MG63 (cell line): ENCODE results near the gene ASB1. TPM values are rescaled to one million over a fixed set of nuclear protein-coding genes. Genes with fewer than 3 reads are reported as not detected.
"Not testable (repeated sequence)": the region's sequence is repeated elsewhere in the genome, so short reads cannot be mapped to it uniquely, and the experiment has no call there.

Experiments used
- DNase-seq: peaks from one replicate; pipeline ENCODE4 v3.0.0-alpha.2; 2020
- H3K27me3 ChIP-seq: fragments of 250-450 bp; sonication (Bioruptor Pico); 2 replicates; pipeline ENCODE4 v1.5.1; 2020; ENCODE audit warnings: mild to moderate bottlenecking, moderate library complexity
- H3K36me3 ChIP-seq: fragments of 250-450 bp; sonication (Bioruptor Pico); 2 replicates; pipeline ENCODE4 v1.5.1; 2020; ENCODE audit warnings: mild to moderate bottlenecking, moderate library complexity
- H3K4me3 ChIP-seq: fragments of 250-450 bp; sonication (Bioruptor Pico); 2 replicates; pipeline ENCODE4 v1.5.1; 2020; ENCODE audit warnings: mild to moderate bottlenecking, moderate library complexity
- H3K9me3 ChIP-seq: fragments of 250-450 bp; sonication (Bioruptor Pico); 2 replicates; pipeline ENCODE4 v1.5.1; 2020; ENCODE audit warnings: mild to moderate bottlenecking, moderate library complexity
- total RNA-seq: library from RNA; depleted of rRNA; stranded (reverse); fragments of >200 nt; shearing (Covaris generic); gene quantifications from 2 replicates; pipeline ENCODE4 v1.2.3, GENCODE V29; 2014; ENCODE audit warnings: low replicate concordance

Gene ASB1
- total RNA-seq, 1 experiment from 2014 or later = 36.1 TPM

DNA sequence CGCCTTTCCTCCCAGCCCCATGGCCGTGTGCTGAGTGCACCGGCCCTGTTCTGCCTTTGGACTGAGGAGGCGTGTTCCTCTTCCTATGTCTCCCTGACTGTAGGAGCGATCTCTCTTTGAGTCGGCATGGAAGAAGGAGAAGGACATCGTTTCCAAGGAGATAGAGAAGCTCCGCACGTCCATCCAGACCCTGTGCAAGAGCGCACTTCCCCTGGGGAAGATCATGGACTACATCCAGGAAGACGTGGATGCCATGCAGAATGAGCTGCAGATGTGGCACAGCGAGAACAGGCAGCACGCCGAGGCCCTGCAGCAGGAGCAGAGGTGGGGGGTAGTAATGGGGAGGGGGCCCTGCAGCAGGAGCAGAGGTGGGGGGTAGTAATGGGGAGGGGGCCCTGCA is 29.4 kb upstream of the ASB1 start:
- no peaks in the 10 kb centered on the region for H3K27me3 ChIP-seq
- no peak overlapping the region for H3K4me3 ChIP-seq
- no peaks in the 10 kb centered on the region for H3K9me3 ChIP-seq
- no peak for DNase-seq
- H3K36me3 ChIP-seq = peaks cover 9% of the 10 kb centered on the region; the same call in 1 of the 2 replicates

DNA sequence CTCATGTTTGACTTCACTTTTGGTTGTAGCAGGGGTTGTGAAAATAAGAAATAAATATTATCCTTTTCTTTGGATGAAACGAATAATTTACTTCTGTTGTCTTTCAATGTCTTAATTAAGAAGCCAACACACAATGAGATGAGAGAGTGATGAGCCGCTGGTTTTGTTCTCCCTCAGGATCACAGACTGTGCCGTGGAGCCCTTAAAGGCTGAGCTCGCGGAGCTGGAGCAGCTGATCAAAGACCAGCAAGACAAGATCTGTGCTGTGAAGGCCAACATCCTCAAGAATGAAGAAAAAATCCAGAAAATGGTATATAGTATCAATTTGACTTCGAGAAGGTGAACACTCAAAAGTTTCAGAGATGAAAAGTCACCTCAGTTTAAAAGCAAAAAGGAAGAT is 28.1 kb upstream of the ASB1 start:
- H3K4me3 ChIP-seq = no peak overlapping the region
- no peaks in the 10 kb centered on the region for H3K27me3 ChIP-seq
- no peaks in the 10 kb centered on the region for H3K9me3 ChIP-seq
- H3K36me3 ChIP-seq = peaks cover 9% of the 10 kb centered on the region; the same call in 1 of the 2 replicates
- no peak for DNase-seq

DNA sequence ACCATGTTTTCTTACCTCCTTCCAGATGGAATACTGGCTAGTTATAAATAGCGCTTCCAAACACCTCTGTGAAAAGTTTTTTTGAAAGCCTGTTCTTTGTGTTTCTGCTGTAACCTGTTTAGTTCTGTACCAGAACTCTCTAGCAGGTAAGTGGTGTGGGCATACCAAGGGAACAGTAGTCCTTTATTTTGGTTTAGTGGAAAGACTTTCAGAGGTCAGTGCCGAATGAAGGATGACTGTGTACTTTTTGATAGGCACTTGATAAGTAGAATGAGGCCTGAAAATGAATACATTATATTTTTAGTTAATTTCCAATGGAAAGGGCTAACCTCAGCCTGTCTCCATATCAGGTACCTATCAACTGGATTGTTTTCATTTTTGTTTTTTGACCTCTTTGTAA is 27.6 kb upstream of the ASB1 start:
- DNase-seq = no peak
- peaks cover 9% of the 10 kb centered on the region; the same call in 1 of the 2 replicates for H3K36me3 ChIP-seq
- no peaks in the 10 kb centered on the region for H3K27me3 ChIP-seq
- no peak overlapping the region for H3K4me3 ChIP-seq
- no peaks in the 10 kb centered on the region for H3K9me3 ChIP-seq

DNA sequence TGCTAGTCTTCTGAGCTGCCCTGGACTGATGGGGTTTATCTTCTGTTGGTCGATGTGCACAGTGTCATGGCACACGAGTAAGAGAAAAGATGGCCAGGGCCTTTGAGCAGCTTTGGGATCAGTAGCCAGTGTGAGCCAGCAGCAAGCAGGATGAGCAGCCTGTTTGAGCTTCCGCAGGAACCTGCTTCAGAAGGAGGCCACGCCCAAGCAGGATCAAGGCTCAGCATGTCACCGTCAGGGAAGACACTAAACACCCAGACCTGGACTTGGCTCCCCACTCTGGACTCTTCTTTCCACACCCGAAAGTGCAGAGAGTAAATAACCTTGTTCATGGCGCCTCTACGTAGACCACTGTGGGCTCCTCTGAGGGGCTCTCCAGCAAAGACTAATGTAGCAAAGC is 25.2 kb upstream of the ASB1 start:
- Histone ChIP-seq H3K36me3 (peaks cover 9% of the 10 kb centered on the region; the same call in 1 of the 2 replicates), H3K27me3 (no peaks in the 10 kb centered on the region), H3K4me3 (no peak overlapping the region), H3K9me3 (no peaks in the 10 kb centered on the region)
- no peak for DNase-seq

DNA sequence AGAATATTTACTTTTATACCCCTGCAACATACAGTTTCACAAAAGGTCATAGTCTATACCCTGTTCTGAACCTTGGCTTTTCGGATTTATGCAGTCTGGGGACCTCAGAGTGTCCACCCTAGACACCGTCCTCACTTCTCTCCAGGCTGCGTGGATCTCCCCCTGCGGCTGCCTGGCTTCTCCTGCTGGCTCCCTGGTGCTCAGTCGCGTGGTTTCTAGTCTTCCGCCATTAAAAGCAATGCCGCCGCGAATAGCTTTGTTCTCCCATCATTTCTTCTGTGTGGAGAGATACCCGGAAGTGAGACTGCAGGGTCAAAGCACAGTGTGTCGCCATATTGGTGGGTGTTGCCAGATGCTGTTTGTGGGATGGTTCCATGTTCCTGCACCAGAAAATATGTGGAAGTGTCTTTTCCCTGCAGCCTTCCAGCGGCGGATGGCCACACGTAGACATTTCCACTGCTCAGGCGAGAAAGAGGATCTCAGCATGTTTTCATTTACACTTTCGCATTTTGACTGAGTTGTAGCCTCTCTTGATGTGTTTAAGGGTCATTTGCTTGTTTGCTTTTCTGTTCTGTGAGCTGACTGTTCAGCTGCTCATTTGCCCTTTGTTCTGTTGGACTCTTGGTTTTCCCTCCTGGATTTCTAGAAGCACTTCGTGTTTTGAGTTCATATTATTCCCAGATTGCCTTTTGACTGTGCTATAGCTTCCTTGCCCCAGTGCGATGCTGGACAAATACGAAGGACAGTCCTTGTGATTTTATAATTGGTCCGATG is 22.9 kb upstream of the ASB1 start:
- H3K27me3 ChIP-seq = no peaks in the 10 kb centered on the region
- H3K9me3 ChIP-seq = no peaks in the 10 kb centered on the region
- H3K4me3 ChIP-seq = no peak overlapping the region
- H3K36me3 ChIP-seq = peaks cover 9% of the 10 kb centered on the region; the same call in 1 of the 2 replicates
- DNase-seq = no peak

DNA sequence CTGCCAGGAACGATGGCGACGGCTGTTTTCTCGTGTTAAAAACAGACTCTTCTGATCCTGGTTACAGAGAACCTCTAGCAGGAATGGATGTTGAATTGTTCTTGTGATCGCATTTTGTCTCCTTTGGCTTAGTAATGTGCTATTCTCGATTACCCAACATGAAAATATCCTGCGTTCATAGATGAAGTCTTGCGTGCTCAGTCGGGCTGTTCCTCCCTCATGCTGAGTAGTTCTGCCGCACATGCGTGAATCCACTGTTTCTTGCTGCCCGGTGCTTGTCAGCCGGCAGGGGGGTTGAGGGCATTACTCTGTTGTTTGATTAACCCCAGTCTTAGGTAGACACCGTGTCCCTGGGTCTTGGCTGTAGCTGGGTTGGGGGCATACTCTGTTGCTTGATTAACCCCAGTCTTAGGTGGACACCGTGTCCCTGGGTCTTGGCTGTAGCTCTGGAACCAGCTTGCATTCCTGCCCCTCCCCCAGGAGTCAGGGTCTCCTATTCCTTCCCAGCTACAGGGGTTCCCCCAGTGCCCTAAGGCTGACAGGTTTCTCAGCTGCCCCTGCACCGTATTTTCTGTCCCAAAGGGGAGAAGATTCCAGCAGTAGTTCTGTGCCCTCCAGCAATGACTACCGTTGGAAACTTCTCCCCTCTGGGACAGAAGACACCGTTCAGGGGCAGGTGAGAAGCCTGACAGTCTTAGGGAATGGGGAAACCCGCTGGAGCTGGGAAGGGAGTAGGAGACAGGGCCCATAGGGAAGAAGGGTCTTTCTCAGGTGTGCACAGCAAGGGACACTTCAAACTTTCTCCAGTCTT is 22.1 kb upstream of the ASB1 start:
- H3K36me3 ChIP-seq = peaks cover 6% of the 10 kb centered on the region; the same call in 1 of the 2 replicates
- H3K9me3 ChIP-seq = no peaks in the 10 kb centered on the region
- H3K4me3 ChIP-seq = no peak overlapping the region
- H3K27me3 ChIP-seq = no peaks in the 10 kb centered on the region
- no peak for DNase-seq

DNA sequence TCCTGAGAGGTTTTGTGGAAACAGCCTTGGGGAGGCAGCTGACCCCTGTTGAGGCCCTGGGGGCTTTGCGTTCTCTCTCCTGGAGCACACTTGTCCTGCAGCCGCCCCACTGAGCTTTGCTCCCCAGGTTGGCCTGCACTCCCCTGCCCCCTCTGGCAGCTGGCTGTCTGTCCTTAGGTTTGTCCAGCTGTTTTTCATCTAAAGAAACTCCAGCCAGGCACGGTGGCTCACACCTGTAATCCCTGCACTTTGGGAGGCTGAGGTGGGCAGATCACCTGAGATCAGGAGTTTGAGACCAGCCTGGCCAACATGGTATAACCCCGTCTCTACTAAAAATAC is 21.5 kb upstream of the ASB1 start:
- H3K4me3 ChIP-seq, H3K9me3 ChIP-seq, H3K27me3 ChIP-seq, DNase-seq, H3K36me3 ChIP-seq: not testable (repeated sequence)

DNA sequence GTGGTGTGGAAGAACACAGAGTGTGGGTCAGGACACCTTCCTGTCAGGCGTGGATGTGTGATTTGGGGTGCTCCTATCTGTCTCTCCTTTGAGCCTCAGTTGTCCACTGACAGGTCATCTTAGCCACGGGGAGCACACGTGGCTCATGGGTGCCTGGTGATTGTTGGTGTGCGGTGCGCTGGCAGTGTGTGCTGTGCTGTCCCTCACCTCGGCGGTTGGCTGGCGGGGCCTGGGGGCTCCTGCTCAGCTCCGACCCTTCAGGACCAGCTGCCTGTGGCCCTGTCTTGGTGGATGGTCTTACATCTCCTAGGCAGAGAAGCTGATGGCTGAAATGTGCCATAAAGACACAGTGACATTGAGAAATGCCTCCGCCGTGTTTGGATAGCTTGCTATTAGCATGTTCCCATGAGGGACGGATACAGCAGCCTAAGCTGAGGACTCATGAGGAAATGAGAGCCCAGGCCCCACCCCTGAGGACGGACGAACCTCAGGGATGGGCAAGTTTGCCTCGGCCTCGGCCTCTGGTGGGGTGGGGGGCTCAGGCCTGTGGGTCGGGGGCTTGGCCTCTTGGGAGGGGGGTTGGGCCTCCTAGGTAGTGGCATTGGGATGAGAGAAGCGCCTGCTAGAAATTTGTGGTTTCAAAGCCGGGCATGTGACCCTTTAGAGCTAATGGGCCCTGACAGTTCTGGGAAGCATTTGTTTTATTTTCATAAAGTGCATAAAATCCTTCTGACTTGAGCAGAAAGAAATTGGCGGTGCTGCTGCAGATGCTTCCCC is 20.3 kb upstream of the ASB1 start:
- H3K27me3 ChIP-seq = no peaks in the 10 kb centered on the region
- H3K36me3 ChIP-seq = peaks cover 6% of the 10 kb centered on the region; the same call in 1 of the 2 replicates
- DNase-seq = no peak
- no peak overlapping the region for H3K4me3 ChIP-seq
- H3K9me3 ChIP-seq = no peaks in the 10 kb centered on the region

DNA sequence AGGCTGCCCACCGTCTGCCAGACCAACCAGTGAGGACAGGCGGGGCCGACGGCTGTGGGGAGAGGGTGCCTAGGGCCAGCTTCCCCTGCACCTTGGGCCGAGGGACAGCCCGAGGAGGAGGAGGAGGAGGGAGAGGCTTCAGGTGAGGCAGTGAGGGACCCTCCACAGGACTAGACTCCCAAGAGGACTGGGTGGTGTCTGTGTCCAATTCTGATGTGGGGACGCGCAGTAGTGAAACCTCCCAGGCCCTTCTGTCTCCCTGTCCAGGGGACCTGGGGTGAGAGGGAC is 19.8 kb upstream of the ASB1 start:
- H3K36me3 ChIP-seq = peaks cover 3% of the 10 kb centered on the region; the same call in 1 of the 2 replicates
- DNase-seq = no peak
- no peaks in the 10 kb centered on the region for H3K9me3 ChIP-seq
- H3K4me3 ChIP-seq = no peak overlapping the region
- no peaks in the 10 kb centered on the region for H3K27me3 ChIP-seq

DNA sequence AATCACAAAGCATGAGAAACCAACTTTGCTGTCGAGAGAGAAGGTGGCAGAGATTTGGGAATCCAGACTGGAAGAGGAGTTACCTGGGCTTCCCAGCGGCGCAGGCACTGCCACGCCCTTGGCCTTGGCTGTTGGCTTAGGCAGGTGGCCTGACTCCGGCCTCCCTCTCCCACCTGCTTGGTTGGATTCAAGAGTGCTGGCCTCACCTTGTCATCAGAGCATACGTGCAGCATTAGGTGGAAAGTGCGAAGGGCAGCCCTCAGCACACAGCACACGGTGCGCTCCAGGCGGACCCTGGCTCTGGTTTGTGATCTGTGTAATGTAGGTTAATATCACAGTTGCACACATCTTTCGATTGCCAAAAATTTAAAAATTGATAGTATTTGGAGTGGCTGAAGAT is 19.2 kb upstream of the ASB1 start:
- H3K27me3 ChIP-seq = no peaks in the 10 kb centered on the region
- DNase-seq = no peak
- no peaks in the 10 kb centered on the region for H3K9me3 ChIP-seq
- no peaks in the 10 kb centered on the region for H3K36me3 ChIP-seq
- no peak overlapping the region for H3K4me3 ChIP-seq

DNA sequence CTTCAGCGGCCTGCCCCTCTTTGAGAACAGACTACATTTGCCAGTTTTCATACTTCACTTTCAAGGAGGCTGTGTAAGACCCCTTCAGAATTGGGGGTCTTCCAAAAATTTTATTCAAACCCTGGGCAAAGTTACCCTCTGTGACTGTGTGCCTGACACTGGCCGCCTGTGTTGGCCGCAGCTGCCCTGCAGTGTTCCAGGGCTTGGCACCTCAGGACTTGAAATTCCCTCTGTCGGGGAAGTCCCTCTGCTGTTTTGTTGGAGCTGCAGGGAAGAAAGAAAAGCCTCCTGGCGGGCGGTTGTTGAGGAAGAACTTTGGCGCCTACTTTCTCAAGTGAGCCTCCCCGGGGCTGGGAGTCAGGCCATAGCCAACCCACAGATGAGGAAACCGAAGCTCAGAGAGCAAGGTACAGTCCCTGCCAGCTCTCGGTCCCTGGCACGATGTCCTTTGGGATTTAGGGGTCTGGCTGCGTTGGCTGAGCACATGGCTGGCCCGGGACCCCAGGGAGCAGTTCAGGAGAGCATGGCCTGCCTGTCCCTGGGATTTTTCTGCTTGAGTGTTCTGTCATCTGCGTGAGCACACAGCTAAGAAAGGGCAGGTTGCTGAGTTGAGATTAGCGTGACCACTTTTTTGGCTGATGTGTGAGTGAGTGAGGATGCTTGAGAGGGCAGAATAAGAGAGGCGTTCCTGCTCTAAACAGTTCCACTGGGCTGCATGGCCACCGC is 17.9 kb upstream of the ASB1 start:
- Histone ChIP-seq H3K4me3 (no peak overlapping the region), H3K36me3 (no peaks in the 10 kb centered on the region), H3K9me3 (no peaks in the 10 kb centered on the region), H3K27me3 (no peaks in the 10 kb centered on the region)
- DNase-seq = peak; percentile 46

DNA sequence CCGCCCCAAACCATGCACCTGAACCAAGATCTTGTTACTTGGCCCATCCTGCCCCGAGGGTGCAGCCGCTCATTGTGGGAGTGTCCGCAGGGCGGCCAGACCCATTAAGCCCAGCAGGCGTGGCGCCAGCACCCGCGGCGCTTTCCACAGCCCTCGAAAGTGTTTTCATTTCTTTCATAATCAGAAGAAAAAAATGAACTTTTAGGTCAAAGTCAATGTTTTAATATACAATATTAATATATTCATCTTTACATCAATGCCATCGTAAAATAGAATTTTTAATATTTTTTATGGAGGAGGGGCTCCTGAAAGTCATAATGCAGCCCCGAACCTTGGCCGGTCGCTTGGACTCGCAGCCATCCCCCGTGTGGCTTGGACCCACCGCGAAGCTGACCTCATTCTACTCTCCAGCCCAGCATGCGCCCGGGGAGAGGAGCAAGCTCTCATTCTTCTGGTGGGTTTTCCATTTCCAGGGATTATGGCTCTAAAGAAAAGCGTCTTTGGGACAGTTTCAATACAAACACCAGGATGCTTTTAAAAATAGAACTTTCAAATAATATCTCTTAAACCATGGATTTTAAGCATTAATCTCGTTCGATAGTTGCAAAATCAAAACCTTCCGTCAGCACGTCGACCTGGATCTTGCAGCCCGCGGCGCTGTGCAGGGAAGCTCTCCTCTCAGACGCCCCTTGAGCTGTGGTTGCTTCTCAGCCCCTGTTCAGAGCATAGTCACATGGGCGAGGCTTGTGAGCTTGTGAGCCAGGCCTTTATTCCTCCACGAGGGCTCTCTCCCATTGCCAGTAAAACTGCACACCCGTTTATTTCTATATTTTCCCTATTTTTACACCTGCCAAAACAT is 17.2 kb upstream of the ASB1 start:
- no peaks in the 10 kb centered on the region for H3K36me3 ChIP-seq
- no peaks in the 10 kb centered on the region for H3K27me3 ChIP-seq
- DNase-seq = no peak
- no peaks in the 10 kb centered on the region for H3K9me3 ChIP-seq
- no peak overlapping the region for H3K4me3 ChIP-seq

DNA sequence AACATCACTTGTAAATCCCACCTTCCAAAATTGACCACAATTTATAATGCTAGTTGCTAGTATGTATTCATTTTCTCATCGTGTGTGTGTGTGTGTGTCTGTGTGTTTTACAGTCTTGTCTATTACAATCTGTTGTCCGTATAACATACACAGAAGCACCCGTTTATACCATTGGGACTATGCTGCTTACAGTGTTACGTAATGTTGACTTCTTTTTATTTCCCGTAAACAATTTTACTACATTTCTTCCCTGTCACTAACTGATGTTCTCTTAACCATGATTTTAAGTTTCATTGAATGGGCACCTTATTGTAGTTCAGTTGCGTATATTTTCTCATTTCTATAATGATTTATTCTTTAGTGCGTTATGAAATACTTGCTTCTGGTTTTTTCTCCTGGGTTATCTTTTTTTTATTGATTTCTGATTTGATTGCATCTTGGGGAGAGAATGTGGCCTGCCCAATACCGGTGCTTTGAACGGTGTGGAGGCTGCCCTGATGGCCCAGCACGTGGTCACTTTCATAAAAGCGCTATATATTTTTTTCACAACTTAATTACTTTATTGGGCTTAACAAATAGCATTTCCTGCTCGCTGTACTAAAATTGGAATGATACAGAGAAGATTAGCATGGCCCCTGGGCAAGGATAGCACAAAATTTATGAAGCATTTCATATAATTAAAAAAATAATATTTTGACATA is 14.5 kb upstream of the ASB1 start:
- DNase-seq = no peak
- Histone ChIP-seq H3K27me3 (no peaks in the 10 kb centered on the region), H3K9me3 (no peaks in the 10 kb centered on the region), H3K36me3 (no peaks in the 10 kb centered on the region), H3K4me3 (no peak overlapping the region)

DNA sequence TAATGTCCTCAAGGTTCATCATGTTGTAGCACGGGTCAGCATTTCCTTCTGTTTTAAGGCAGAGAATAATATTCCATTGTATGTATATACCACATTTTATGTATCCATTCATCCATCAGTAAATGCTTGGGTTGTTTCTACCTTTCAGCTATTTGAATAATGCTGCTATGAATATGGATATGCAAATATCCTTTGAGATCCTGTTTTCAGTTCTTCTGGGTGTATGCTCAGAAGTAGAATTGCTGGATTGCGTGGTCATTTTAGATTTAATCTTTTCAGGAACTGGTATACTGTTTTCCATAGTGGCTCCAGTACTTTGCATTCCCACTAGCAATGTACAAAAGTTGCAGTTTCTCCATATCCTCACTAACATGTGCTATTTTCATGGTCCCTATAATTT is 13.4 kb upstream of the ASB1 start:
- Histone ChIP-seq H3K27me3 (no peaks in the 10 kb centered on the region), H3K4me3 (no peak overlapping the region), H3K36me3 (no peaks in the 10 kb centered on the region), H3K9me3 (no peaks in the 10 kb centered on the region)
- no peak for DNase-seq

DNA sequence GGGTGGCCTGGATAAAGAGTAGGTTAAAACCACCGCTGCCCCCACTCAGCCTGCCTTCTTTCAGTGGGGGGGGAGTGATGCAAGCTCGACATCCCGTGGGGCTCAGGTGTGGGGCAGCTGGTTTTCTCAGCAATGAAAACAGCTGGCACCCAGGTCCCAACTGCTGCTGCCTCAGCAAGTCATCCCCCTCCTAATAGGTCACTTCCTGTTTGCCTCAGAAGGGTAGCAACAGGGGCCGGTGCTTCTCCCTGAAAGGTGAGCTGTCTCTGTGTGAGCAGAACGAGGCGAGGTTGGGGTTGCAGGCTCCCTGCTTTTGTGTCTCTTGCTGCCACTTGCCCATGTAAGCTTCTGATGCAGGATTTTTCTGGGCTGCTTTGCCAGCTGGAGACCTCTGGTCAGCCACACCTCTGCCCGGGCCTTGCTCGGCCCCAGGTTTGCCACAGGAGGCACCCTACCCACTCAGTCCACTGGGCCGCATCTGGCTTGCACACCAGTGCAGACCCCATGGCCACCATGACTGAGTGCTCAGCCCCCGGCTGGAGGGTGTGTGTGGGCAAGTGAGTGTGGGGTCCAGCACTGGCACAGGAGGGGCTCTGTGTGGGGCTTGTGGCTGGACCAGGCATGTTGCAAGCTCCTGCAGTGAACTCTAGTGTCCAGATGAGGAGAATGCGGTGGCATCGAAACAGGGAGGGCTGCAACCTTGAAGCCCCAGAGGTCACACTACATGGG is 11.5 kb upstream of the ASB1 start:
- H3K27me3 ChIP-seq = no peaks in the 10 kb centered on the region
- H3K4me3 ChIP-seq = no peak overlapping the region
- H3K36me3 ChIP-seq = no peaks in the 10 kb centered on the region
- no peaks in the 10 kb centered on the region for H3K9me3 ChIP-seq
- no peak for DNase-seq
